HFF-Myc (cell line): ENCODE measurements around the gene BACH2.
"Not testable (repeated sequence)": the region's sequence is repeated elsewhere in the genome, so short reads cannot be mapped to it uniquely, and the experiment has no call there.

Experiments
- DNase-seq: peaks from one replicate; pipeline ENCODE4 v3.0.0-alpha.2; 2011; ENCODE audit warnings: low read depth; ENCODE audit errors: extremely low read depth
- H3K4me3 ChIP-seq: replicated peaks from 2 replicates; pipeline ENCODE4 v1.5.1; 2011; ENCODE audit warnings: low read depth, mild to moderate bottlenecking, control low read depth, low read length
- TF ChIP-seq, protein P1 (sequence below): IDR thresholded peaks from 2 replicates; pipeline ENCODE4 v1.5.1; 2012; ENCODE audit warnings: mild to moderate bottlenecking, low read depth, low read length, control low read depth; ENCODE audit errors: missing control alignments

BACH2 gene

DNA sequence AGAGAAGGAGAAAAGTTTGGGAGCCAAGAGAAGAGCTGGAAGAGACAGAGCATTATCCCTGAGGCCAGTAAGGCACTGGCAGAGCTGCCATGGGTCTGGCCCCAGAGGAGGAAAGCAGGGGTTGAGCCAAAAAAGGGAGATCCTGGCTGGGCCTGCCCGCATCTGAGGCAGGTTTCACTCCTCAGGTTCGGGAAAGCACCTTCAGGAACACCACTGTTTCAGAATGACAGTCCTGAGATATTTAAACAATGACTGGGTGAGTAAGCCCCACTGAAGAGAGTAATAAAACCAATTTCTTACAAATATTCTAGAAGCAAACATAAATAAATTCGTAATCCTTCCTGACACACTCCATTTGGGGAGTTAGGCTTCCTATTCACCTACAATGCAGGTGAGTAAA lies 152.2 kb downstream of the BACH2 start:
- TF ChIP-seq, protein P1, sequence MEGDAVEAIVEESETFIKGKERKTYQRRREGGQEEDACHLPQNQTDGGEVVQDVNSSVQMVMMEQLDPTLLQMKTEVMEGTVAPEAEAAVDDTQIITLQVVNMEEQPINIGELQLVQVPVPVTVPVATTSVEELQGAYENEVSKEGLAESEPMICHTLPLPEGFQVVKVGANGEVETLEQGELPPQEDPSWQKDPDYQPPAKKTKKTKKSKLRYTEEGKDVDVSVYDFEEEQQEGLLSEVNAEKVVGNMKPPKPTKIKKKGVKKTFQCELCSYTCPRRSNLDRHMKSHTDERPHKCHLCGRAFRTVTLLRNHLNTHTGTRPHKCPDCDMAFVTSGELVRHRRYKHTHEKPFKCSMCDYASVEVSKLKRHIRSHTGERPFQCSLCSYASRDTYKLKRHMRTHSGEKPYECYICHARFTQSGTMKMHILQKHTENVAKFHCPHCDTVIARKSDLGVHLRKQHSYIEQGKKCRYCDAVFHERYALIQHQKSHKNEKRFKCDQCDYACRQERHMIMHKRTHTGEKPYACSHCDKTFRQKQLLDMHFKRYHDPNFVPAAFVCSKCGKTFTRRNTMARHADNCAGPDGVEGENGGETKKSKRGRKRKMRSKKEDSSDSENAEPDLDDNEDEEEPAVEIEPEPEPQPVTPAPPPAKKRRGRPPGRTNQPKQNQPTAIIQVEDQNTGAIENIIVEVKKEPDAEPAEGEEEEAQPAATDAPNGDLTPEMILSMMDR = no peak
- DNase-seq = no peak
- H3K4me3 ChIP-seq = no peak overlapping the region

DNA sequence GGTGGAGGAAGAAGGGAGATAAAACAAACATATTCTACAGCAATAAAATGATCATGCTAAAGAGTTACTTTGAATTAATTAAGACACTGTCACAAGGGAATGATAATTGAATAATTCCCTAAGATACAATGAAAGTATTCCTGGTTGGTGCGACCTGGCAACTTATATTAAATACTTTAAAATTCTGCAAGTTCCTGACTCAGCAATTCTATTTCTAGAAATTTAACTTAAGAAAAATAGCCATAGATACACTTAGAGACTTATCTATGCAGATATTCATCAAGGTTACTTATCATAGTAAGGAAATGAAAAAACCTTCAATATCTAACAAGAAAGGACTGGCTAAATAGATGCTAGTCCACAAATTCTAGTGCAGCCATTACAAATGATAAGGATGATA lies 156.0 kb downstream of the BACH2 start:
- DNase-seq = no peak

DNA sequence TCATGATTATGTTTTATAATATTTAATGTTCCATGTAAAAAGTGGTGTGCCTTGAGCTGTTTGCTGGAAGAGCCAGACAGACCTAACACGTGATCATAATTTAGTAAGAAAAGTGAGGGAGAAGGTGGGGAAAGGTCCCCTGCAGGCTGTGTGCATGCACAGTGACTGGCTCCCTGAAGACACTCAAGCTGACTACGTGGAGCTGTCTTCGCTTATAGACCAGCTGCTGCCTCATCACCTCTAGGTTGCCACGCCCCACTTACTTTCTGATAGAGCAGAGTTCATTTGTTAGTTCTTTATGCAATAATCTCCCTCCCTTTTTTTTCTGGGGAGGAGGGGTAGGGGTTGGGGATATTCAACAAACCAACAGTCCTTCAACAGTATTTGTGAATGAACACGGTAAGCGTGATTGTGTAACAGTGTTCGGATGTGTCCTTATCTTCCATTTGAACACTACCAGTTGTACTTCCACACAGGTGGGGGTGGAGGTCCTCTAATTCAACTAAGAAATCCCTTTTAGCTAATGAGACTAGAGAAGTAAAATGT lies 157.3 kb downstream of the BACH2 start:
- H3K4me3 ChIP-seq = no peak overlapping the region
- TF ChIP-seq, protein P1 = no peak
- no peak for DNase-seq

More for the DNA sequence above, 156.0 kb downstream of the BACH2 start:
- H3K4me3 ChIP-seq = no peak overlapping the region
- TF ChIP-seq, protein P1 = no peak

DNA sequence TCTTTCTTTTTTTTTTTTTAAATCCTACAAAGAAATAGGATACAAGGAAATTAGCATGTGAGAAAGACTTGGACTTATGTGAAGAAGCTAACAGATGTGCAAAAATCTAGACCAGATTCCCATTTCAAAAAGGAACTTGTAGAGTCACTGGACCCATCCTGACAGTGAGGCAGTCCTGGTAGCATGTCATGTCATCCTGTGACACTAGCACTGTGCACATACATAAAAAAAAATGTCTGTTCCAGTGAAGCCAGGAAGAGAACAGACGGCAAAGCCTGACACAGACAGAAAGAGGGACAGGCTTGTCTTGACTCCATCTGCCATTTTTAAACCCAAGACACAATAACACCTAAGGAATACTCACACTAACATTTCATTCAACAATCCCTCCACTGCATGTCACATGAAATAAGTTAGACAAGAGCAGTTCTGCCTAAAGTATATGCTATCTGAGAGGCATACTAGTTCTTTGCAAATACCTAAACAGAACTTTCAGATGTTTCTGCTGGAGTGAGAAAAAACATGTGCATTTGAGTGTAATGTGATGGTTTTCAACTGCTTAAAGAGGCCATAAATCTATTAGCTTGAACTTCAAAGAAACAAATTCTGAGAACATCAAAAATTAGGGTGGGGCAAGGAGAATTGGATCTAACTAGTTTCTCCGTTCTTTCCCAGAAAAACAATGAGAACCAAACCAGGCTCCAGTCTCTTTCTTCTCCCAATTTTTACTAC lies 159.6 kb downstream of the BACH2 start:
- no peak overlapping the region for H3K4me3 ChIP-seq
- TF ChIP-seq, protein P1 = no peak
- no peak for DNase-seq

DNA sequence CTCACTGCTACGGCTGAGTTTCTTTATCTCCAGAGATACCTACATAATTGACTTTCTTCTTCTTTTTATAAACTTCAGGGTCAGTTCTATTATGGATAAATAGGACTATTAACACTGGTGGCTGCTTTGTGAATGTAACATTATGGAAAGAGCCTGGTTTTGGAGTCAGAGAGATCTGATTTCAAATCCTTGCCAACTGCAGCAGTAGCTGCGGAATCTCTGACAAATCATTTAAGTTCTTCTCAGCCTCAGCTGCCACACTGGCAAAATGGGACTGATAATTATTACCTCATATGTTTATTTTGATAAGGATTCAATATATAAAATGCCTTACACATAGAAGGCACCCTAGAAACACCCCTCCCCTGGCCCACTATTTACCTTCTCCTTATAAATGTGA lies 160.5 kb downstream of the BACH2 start:
- H3K4me3 ChIP-seq = no peak overlapping the region
- TF ChIP-seq, protein P1 = no peak
- DNase-seq = no peak

DNA sequence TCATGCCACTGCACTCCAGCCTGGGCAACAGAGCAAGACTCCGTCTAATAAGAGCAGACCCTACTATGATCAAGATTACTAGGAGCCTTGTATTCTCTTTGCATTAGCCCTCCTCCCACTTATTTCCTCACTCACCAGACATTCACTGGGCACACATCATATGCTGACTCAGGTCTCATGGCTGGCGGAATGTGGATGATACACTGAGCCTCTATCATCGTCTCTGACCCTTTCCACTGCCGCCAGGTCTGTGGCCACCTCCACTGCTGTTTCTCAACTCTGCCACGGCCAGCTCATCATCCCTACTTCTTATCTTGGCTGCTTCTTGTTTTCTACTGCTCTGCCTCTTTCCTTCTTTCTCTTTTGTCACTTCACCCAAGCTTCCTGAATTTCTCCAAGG lies 161.0 kb downstream of the BACH2 start:
- TF ChIP-seq, protein P1 = no peak
- H3K4me3 ChIP-seq = no peak overlapping the region
- no peak for DNase-seq

DNA sequence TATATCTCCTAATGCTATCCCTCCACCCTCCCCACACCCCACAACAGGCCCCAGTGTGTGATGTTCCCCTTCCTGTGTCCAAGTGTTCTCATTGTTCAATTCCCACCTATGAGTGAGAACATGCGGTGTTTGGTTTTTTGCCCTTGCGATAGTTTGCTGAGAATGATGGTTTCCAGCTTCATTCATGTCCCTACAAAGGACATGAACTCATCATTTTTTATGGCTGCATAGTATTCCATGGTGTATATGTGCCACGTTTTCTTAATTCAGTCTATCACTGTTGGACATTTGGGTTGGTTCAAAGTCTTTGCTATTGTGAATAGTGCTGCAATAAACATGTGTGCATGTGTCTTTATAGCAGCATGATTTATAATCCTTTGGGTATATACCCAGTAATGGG lies 163.0 kb downstream of the BACH2 start:
- DNase-seq = not testable (repeated sequence)

More for the DNA sequence above, 163.0 kb downstream of the BACH2 start:
- H3K4me3 ChIP-seq = not testable (repeated sequence)
